ENCODE results near the gene CNGA2. TPM values are rescaled to one million over a fixed set of nuclear protein-coding genes. Genes with fewer than 3 reads are reported as not detected.

The CNGA2 gene
- total RNA-seq, 1 experiment from 2014 or later = not detected

- no peaks in the 10 kb centered on the region for H3K4me1 Mint-ChIP-seq (ENCODE audit: low read depth, unreplicated experiment)
- Histone ChIP-seq H3K36me3 (ENCODE audit: control insufficient read depth, insufficient read depth, low read length) (no peaks in the 10 kb centered on the region), H3K9me3 (no peaks in the 10 kb centered on the region), H3K4me3 (ENCODE audit: low read depth, low read length) (no peak overlapping the region), H3K4me1 (no peaks in the 10 kb centered on the region), H3K27me3 (replicated peaks; ENCODE audit: control insufficient read depth, insufficient read depth, low read length) (no peaks in the 10 kb centered on the region)
- BruUV-seq (replicated peaks) = no TSS peak
- no peaks in the 10 kb centered on the region for H3K36me3 Mint-ChIP-seq (ENCODE audit: insufficient read depth, unreplicated experiment)
- no peak for DNase-seq
- TF ChIP-seq CTCF (IDR thresholded peaks at IDR 0.05; ENCODE audit: insufficient read depth in 1 of 2, low read depth in 1 of 2, low read length in 1 of 2, severe bottlenecking in 1 of 2, unreplicated experiment in 1 of 2) = no peak
- ChIA-PET CTCF (no interaction called here), POLR2A (no interaction called here)
- H3K27me3 Mint-ChIP-seq (ENCODE audit: insufficient read depth, unreplicated experiment) = no peaks in the 10 kb centered on the region
- H3K4me3 Mint-ChIP-seq (ENCODE audit: unreplicated experiment) = no peak overlapping the region
- H3K27ac Mint-ChIP-seq (ENCODE audit: unreplicated experiment) = no peak overlapping the region
- no peaks in the 10 kb centered on the region for H3K9me3 Mint-ChIP-seq (ENCODE audit: unreplicated experiment)
- intact Hi-C loops (cut with micrococcal nuclease; ENCODE audit: unreplicated experiment) = no loop called here
Observed at GRCh38 chrX:151791961-151792360, 57.4 kb downstream of the CNGA2 start.

- Mint-ChIP-seq H3K4me1 (ENCODE audit: low read depth, unreplicated experiment) (no peaks in the 10 kb centered on the region), H3K4me3 (ENCODE audit: unreplicated experiment) (no peak overlapping the region), H3K9me3 (ENCODE audit: unreplicated experiment) (no peaks in the 10 kb centered on the region), H3K27ac (ENCODE audit: unreplicated experiment) (no peak overlapping the region), H3K27me3 (ENCODE audit: insufficient read depth, unreplicated experiment) (no peaks in the 10 kb centered on the region), H3K36me3 (ENCODE audit: insufficient read depth, unreplicated experiment) (no peaks in the 10 kb centered on the region)
- POLR2A ChIA-PET = no interaction called here
- CTCF ChIA-PET = no interaction called here
- intact Hi-C loops (cut with micrococcal nuclease; ENCODE audit: unreplicated experiment) = no loop called here
- no peak for DNase-seq
- Histone ChIP-seq H3K4me3 (ENCODE audit: low read depth, low read length) (no peak overlapping the region), H3K9me3 (no peaks in the 10 kb centered on the region), H3K27me3 (replicated peaks; ENCODE audit: control insufficient read depth, insufficient read depth, low read length) (no peaks in the 10 kb centered on the region), H3K4me1 (no peaks in the 10 kb centered on the region), H3K36me3 (ENCODE audit: control insufficient read depth, insufficient read depth, low read length) (no peaks in the 10 kb centered on the region)
- TF ChIP-seq CTCF (IDR thresholded peaks at IDR 0.05; ENCODE audit: insufficient read depth in 1 of 2, low read depth in 1 of 2, low read length in 1 of 2, severe bottlenecking in 1 of 2, unreplicated experiment in 1 of 2) = no peak
- no TSS peak for BruUV-seq (replicated peaks)
Observed at GRCh38 chrX:151792505-151792904, 58.0 kb downstream of the CNGA2 start.

- Histone ChIP-seq H3K36me3 (ENCODE audit: control insufficient read depth, insufficient read depth, low read length) (no peaks in the 10 kb centered on the region), H3K9me3 (no peaks in the 10 kb centered on the region), H3K4me1 (no peaks in the 10 kb centered on the region), H3K27me3 (replicated peaks; ENCODE audit: control insufficient read depth, insufficient read depth, low read length) (no peaks in the 10 kb centered on the region), H3K4me3 (ENCODE audit: low read depth, low read length) (no peak overlapping the region)
- H3K4me1 Mint-ChIP-seq (ENCODE audit: low read depth, unreplicated experiment) = no peaks in the 10 kb centered on the region
- intact Hi-C loops (cut with micrococcal nuclease; ENCODE audit: unreplicated experiment) = no loop called here
- ChIA-PET CTCF (no interaction called here), POLR2A (no interaction called here)
- TF ChIP-seq CTCF (IDR thresholded peaks at IDR 0.05; ENCODE audit: insufficient read depth in 1 of 2, low read depth in 1 of 2, low read length in 1 of 2, severe bottlenecking in 1 of 2, unreplicated experiment in 1 of 2) = no peak
- BruUV-seq (replicated peaks) = no TSS peak
- H3K4me3 Mint-ChIP-seq (ENCODE audit: unreplicated experiment) = no peak overlapping the region
- no peak overlapping the region for H3K27ac Mint-ChIP-seq (ENCODE audit: unreplicated experiment)
- no peak for DNase-seq
- H3K36me3 Mint-ChIP-seq (ENCODE audit: insufficient read depth, unreplicated experiment) = no peaks in the 10 kb centered on the region
- H3K27me3 Mint-ChIP-seq (ENCODE audit: insufficient read depth, unreplicated experiment) = no peaks in the 10 kb centered on the region
- H3K9me3 Mint-ChIP-seq (ENCODE audit: unreplicated experiment) = no peaks in the 10 kb centered on the region
Observed at GRCh38 chrX:151793886-151794285, 59.3 kb downstream of the CNGA2 start.

Other genes starting within 250 kb of the CNGA2 start
- not detected in 2 replicates for gene PASD1, start 171.1 kb upstream of the CNGA2 start, total RNA-seq (2022)
- gene PRRG3, start 39.3 kb upstream of the CNGA2 start, total RNA-seq (2022) = not detected in 2 replicates
- not detected in 2 replicates for gene FATE1, start 18.7 kb upstream of the CNGA2 start, total RNA-seq (2022)
- not detected in 2 replicates for gene MAGEA4, start 178.1 kb downstream of the CNGA2 start, total RNA-seq (2022)
- 39.8 and 40.4 TPM in 2 replicates for gene GABRE, start 239.9 kb downstream of the CNGA2 start, total RNA-seq (2022)